ENCODE measurements around the gene RBMS3. TPM values are rescaled to one million over a fixed set of nuclear protein-coding genes. Genes with fewer than 3 reads are reported as not detected.

RBMS3 gene
- total RNA-seq, 1 donor from 2014 or later = 0.47 TPM

DNA sequence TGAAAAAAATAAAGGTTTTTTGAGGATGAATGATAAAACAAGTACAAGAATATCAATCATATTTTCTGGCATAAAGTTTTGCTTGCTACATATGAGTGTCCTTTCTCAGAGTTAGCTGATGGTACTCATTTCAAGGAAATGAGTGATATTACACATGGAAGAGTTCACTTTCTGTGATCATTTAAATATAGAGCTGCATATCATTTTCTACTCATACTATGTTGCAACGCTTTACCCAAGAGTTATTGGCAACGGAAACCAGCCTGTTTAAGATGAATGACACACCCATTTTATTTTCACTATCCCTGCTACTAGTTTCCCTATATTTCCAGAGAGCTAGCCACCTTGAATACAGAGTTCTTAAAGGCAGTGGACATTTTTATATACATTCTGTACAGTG lies 35.4 kb upstream of the RBMS3 start:
- TF ChIP-seq, protein P1, sequence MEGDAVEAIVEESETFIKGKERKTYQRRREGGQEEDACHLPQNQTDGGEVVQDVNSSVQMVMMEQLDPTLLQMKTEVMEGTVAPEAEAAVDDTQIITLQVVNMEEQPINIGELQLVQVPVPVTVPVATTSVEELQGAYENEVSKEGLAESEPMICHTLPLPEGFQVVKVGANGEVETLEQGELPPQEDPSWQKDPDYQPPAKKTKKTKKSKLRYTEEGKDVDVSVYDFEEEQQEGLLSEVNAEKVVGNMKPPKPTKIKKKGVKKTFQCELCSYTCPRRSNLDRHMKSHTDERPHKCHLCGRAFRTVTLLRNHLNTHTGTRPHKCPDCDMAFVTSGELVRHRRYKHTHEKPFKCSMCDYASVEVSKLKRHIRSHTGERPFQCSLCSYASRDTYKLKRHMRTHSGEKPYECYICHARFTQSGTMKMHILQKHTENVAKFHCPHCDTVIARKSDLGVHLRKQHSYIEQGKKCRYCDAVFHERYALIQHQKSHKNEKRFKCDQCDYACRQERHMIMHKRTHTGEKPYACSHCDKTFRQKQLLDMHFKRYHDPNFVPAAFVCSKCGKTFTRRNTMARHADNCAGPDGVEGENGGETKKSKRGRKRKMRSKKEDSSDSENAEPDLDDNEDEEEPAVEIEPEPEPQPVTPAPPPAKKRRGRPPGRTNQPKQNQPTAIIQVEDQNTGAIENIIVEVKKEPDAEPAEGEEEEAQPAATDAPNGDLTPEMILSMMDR (IDR thresholded peaks at IDR 0.05) = no peak
- TF ChIP-seq EZH2 (IDR thresholded peaks at IDR 0.05) (no peak), EZH2phosphoT487 (IDR thresholded peaks at IDR 0.05) (no peak)
- H3K27me3 ChIP-seq = no peaks in the 10 kb centered on the region
- Mint-ChIP-seq H3K36me3 (peaks cover 1% of the 10 kb centered on the region), H3K9me3 (peaks cover 11% of the 10 kb centered on the region), H3K27me3 (ENCODE audit: insufficient read depth, low read depth) (no peaks in the 10 kb centered on the region), H3K27ac (no peak overlapping the region), H3K4me1 (no peaks in the 10 kb centered on the region), H3K4me3 (no peak overlapping the region)
- H3K9ac ChIP-seq = no peak overlapping the region
- no peak overlapping the region for H3K4me3 ChIP-seq
- no peaks in the 10 kb centered on the region for H4K20me1 ChIP-seq (ENCODE audit: low read depth)
- no peaks in the 10 kb centered on the region for H3K36me3 ChIP-seq
- no peaks in the 10 kb centered on the region for H3K4me1 ChIP-seq
- no peaks in the 10 kb centered on the region for H3K9me3 ChIP-seq (ENCODE audit: low read depth)
- no peak overlapping the region for H2AFZ ChIP-seq (replicated peaks)
- H3K4me2 ChIP-seq = no peak overlapping the region
- no peak for DNase-seq (ENCODE audit: low spot score)
- H3K79me2 ChIP-seq (ENCODE audit: low read depth) = no peaks in the 10 kb centered on the region
- no peak overlapping the region for H3K27ac ChIP-seq
- no peaks in the 10 kb centered on the region for H3F3A ChIP-seq (ENCODE audit: low read depth)

DNA sequence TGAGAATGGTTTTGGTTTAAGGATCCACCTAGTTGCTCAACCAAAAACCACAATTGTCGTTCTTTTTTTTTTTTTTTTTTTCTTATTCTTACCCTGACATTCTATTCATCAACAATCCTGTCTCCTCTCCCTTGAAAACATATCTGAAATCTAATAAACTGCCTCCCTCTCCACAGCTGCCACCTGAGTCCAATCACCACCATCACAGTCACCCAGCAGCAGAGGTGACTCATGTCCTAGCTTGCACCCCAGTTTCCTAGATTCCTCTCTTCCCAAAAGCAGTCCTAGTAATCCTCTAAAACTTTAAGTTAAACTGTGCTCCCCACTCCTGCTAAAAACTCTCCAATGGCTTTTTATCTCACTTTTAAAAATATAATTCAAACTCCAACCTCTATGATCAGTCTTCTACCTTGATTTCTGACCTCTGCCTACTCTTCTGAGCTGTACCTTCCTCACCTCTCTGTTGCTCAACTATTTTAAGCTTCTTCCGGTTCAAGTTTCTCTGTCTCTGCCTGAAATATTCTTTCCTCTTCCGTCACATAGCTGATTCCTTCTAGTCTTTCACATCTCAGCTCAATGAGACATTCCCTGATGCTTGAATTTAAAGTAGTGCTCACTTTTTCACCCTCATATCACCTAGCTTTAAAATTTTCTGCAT lies 33.7 kb upstream of the RBMS3 start:
- Histone ChIP-seq H3K4me1 (no peaks in the 10 kb centered on the region), H3K9me3 (ENCODE audit: low read depth) (no peaks in the 10 kb centered on the region), H3F3A (ENCODE audit: low read depth) (no peaks in the 10 kb centered on the region), H3K36me3 (no peaks in the 10 kb centered on the region), H3K4me2 (no peak overlapping the region), H3K4me3 (no peak overlapping the region), H4K20me1 (ENCODE audit: low read depth) (no peaks in the 10 kb centered on the region), H2AFZ (replicated peaks) (no peak overlapping the region), H3K9ac (no peak overlapping the region), H3K27me3 (no peaks in the 10 kb centered on the region), H3K27ac (no peak overlapping the region), H3K79me2 (ENCODE audit: low read depth) (no peaks in the 10 kb centered on the region)
- H3K4me1 Mint-ChIP-seq = no peaks in the 10 kb centered on the region
- no peak for DNase-seq (ENCODE audit: low spot score)
- no peaks in the 10 kb centered on the region for H3K36me3 Mint-ChIP-seq
- H3K4me3 Mint-ChIP-seq = no peak overlapping the region
- H3K9me3 Mint-ChIP-seq = no peaks in the 10 kb centered on the region
- H3K27ac Mint-ChIP-seq = no peak overlapping the region
- no peaks in the 10 kb centered on the region for H3K27me3 Mint-ChIP-seq (ENCODE audit: insufficient read depth, low read depth)
- TF ChIP-seq EZH2 (IDR thresholded peaks at IDR 0.05) (no peak), EZH2phosphoT487 (IDR thresholded peaks at IDR 0.05) (no peak)

DNA sequence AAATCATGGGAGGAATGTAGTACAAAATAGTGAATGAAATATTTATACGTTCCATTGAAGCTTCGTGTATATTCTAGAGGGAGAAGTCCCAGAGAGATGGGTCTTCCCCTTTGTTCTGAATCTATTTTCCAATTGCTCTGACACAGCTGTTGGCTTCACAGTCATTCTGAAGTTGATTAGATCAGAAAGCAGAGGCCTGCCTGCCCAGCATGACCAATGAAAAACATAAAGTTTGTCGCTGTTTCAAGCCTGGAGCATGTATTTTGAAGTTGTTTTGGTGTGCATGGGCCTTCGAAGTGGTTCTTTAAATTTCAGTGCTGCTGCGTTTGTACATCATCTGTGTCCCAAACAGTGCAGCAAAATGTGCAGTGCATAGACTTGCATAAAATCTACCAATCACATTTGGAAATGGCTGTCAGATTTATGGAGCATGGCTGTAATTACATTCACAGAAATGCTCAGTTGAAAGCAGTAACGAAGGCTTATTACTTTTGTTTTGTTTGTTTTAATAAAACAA lies 31.0 kb upstream of the RBMS3 start:
- no peaks in the 10 kb centered on the region for H4K20me1 ChIP-seq (ENCODE audit: low read depth)
- Mint-ChIP-seq H3K9me3 (no peaks in the 10 kb centered on the region), H3K4me1 (no peaks in the 10 kb centered on the region), H3K4me3 (no peak overlapping the region), H3K27me3 (ENCODE audit: insufficient read depth, low read depth) (no peaks in the 10 kb centered on the region), H3K27ac (no peak overlapping the region), H3K36me3 (no peaks in the 10 kb centered on the region)
- H3K4me2 ChIP-seq = no peak overlapping the region
- no peaks in the 10 kb centered on the region for H3K36me3 ChIP-seq
- no peaks in the 10 kb centered on the region for H3K9me3 ChIP-seq (ENCODE audit: low read depth)
- H3K4me1 ChIP-seq = no peaks in the 10 kb centered on the region
- H3K27me3 ChIP-seq = no peaks in the 10 kb centered on the region
- no peak overlapping the region for H3K9ac ChIP-seq
- no peak for DNase-seq (ENCODE audit: low spot score)
- H3K27ac ChIP-seq = no peak overlapping the region
- TF ChIP-seq EZH2 (IDR thresholded peaks at IDR 0.05) (no peak), EZH2phosphoT487 (IDR thresholded peaks at IDR 0.05) (no peak)
- TF ChIP-seq, protein P1 (IDR thresholded peaks at IDR 0.05) = no peak
- H2AFZ ChIP-seq (replicated peaks) = no peak overlapping the region
- no peak overlapping the region for H3K4me3 ChIP-seq
- H3K79me2 ChIP-seq (ENCODE audit: low read depth) = no peaks in the 10 kb centered on the region
- H3F3A ChIP-seq (ENCODE audit: low read depth) = no peaks in the 10 kb centered on the region
